GM19468 (cell line): Measurements from ENCODE around the gene NKIRAS1.

Experiments used
- ATAC-seq: cut with Tn5 transposase; IDR thresholded peaks from one replicate; pipeline ENCODE4 v1.9.1; 2021; ENCODE audit warnings: mild to moderate bottlenecking, moderate library complexity, moderate number of reproducible peaks; ENCODE audit not compliant: unreplicated experiment; ENCODE audit errors: extremely low read depth

The NKIRAS1 gene

DNA sequence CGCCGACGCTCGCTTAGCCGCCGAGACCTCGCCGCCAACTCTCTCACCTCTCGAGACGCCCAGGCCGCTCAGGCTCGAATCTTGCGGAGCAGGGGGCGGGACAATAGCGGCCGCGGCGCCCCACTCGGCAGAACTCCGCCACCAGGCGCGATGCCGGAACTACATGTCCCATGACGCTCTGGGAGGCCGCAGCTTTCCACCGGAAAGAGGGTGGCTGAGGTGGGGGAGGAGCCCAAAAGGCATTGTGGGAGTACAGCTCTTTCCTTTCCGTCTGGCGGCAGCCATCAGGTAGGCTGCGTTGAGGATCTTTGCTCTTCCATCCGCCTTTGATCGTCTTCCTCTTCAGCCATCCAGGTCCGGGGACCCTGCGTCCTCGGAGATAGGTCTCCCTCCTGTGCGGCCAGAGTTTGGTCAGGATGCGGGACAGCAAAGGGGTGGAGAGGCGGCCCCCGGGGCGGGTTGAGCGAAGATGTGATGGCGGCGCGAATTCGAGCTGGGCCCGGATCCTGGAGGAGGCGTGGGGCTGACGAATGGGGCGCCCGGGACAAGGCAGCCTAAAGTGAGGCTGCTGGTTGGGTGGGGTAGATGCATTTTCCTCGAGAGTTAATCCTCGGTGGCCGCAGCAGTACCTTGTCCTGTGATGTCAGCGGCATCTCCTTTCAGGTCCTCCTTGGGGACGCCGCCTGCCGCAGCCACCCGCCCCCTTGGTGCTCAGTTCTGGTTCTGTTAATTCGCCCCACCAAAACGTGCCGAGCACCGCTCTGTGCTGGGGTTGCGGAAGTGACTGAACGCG is at the start of gene NKIRAS1, which contains the start of gene RPL15:
Gene NKIRAS1, minus strand, starts transcription at position 105 of the 793 bp plus-strand sequence. CDS start 6,086 bp downstream, outside the sequence.
Gene RPL15, plus strand, starts transcription at position 247 of the 793 bp plus-strand sequence. CDS start 728 bp downstream, outside the sequence.
- peak; percentile 98 for ATAC-seq

DNA sequence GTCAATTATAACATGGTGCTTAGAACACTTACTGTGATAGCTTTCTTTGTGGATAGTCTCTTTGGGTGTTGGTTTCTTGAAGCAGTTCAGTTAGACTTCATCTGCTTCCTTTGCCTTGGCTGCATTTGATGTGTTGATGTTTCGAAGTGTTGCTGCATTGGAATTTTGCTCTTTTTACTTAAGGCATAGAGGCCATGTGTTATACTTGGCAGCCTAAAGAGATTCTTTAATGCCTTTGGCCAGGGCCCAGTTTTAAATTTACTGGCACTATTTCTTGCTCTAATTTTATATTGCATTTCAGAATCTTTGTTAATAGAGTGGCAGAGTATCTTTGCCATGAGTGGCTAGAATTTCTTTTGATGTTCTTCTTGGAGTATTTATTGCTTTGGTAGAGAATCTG is 49.5 kb upstream of the NKIRAS1 start:
- no peak for ATAC-seq

DNA sequence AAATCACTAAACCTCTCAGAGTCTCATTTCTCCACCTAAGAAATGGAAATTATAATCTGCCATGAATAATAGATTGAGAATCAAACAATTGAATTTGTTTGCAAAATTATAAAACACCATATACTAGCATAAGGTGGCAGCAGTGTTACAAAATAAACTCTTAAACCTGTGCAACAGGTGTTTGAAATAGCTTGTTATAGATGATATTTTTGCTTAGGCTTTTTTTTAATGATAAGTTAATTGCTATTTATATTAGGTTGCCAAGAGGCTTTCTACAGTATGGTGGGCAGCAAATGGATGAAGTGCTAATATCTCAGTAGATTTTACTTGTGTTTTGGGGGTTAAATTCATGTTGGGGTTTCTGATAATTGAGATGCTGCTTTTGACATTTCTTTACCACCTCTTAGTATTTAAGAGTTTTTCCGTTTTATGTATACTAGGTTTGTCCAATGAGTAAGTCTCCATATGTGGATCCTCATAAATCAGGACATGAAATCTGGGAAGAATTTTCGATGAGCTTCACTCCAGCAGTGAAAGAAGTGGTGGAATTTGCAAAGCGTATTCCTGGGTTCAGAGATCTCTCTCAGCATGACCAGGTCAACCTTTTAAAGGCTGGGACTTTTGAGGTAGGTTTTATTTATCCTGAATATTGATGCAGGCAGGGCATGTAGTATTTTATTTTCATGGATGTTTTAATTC is 47.9 kb upstream of the NKIRAS1 start:
- no peak for ATAC-seq

DNA sequence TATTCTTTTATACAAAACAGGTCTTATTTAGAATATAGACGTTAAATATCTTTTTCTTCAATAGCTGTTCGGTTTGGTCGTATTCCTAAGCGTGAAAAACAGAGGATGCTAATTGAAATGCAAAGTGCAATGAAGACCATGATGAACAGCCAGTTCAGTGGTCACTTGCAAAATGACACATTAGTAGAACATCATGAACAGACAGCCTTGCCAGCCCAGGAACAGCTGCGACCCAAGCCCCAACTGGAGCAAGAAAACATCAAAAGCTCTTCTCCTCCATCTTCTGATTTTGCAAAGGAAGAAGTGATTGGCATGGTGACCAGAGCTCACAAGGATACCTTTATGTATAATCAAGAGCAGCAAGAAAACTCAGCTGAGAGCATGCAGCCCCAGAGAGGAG is 45.1 kb upstream of the NKIRAS1 start:
- no peak for ATAC-seq

DNA sequence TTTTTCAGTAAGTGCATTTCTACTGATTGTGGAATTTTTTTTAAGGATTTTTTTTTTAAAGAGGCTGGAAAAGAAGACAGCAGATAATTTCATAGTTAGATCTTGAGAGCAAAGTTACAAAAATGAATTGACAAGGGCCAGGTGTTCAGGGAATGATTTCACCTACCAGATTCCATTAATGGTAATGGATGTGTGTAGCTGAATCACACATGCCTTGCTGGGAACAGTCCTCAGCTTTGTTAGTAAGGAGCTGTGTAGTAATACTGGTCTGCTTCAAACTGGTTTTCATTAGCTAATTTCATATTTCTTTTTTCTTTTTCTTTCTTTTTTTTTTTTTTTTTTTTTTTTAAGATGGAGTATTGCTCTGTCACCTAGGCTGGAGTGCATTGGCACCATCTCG is 44.3 kb upstream of the NKIRAS1 start:
- ATAC-seq: no peak

DNA sequence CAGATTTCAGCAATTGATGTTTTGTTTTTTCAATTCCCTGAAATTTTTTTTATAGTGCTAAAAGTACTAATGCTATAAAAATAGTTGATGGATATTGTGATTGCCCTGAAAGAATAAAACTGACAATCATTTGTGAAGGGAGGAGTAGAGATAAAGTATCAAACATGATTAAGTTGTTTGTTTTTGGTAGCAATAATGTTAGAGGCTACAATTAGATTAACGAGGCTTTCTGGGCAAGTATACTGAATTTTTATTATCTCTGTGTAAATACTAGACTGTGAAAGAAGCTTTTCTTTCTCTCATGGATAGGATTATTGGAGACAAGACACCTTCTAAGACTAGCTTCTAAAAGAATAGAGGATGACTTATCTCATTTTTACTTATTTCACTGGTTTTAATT is 43.9 kb upstream of the NKIRAS1 start:
- no peak for ATAC-seq

DNA sequence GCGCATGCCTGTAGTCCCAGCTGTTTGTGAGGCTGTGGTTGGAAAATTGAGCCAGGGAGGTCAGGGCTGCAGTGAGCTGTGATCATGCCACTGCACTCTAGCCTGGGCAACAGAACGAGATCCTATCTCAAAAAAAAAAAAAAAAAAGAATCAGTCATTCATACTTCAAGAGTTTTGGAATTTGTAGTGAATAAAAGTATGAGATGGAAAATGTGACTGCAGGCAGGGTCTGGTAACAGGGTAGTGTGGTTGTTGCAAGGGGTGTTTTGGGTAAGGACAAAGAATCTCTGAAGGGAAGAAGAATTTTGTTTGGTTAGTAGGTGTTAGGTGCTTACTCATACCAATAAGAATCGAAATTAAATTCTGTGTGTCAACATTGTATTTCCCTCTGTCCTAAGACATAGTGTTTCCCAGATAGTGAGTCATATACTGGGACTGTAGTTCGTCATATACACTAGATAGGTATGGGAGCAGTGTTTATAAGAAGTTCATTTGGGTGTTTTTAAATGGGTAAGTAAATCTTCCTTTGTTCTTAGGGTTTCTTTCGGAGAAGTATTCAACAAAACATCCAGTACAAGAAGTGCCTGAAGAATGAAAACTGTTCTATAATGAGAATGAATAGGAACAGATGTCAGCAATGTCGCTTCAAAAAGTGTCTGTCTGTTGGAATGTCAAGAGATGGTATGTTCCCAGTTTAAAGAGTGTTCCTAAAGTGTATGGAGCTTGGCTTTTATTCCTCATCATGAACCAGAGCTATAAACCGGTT is 42.5 kb upstream of the NKIRAS1 start:
- no peak for ATAC-seq

DNA sequence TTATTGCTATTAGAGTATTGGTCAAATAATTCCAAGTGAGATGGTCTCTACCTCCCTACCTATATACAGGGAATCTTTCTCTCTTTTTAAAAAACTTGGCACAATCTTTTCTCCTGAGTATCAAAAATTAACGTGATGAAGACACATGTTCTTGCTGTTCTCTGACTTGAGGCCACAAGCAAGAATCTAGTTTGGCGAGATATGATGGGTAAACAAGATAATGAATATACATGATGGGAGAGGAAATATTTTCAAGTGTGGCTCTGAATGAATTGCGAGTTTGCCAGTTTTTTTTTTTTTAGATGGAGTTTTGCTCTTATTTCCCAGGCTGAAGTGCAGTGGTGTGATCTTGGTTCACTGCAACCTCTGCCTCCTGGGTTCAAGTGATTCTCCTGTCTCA is 39.9 kb upstream of the NKIRAS1 start:
- no peak for ATAC-seq

DNA sequence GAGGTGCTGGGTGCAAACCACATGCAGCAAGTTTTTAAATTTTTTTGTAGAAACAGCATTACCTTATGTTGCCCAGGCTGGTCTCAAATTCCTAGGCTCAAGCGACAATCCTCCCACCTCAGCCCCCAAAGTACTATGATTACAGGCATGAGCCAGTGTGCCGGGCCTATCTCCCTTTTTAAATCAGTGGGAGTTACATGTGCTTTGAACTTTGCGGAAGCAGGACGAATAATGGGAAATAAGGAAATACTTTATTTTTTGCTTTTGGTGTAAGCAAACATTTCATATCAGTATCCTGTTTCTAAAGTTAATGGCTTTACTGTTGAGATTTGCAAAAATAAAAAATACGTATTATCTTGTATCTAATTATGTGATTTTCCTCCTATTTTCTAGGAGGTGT is 37.4 kb upstream of the NKIRAS1 start:
- ATAC-seq: no peak

DNA sequence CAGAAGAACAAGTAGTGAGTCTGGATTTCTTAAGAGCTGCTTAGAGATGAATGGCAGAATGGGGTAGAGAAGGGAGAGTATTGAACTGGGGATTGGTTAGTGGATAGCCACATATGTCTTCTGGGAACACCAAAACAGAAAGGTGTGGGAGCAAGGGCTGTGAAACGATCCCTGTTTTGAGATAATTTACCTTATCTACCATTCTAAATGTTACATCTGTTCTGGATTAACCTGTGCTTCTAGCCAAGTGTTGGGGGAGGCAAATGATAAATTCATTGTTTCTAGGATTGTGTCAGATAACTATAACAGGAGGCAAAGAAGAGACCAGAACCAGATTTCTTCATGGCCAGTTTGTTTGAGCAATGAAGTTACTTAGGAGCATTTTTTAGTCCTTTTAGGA is 36.7 kb upstream of the NKIRAS1 start:
- ATAC-seq: no peak

DNA sequence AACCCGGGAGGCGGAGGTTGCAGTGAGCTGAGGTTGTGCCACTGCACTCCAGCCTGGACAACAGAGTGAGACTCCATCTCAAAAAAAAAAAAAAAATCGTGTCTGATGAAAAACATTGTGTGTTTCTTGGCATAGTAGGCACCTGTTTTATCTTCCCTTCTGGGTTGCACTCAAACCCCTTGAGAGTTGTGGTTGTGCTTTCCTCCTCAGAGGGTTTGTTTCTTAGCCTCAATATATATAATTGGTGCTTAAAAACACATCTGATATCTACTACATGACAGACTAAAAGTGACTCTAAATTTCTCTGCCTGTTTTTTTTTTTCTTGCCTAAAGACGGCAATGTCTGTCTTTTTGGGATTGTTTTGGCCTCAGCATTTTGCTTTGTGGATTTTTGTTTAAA is 35.9 kb upstream of the NKIRAS1 start:
- ATAC-seq: peak; percentile 30

DNA sequence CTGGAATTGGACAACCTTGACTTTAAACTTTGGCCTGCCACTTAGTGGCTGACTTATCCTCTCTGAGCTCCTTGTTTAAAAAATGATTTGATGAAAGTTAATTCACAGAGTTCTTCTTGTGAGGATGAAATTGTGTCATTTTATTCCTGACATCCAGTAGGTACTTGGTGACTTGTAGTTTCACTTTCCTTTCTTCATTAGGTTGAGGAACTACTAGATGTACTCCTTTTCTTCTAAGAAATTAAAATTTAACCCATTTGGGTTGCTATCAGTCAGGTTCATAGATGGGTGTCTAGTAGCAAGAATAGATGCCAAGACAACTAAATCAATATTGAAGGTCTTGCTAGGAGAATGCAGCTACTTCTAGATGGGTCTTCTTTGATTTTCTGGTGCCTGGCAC is 33.5 kb upstream of the NKIRAS1 start:
- peak; percentile 11 for ATAC-seq

DNA sequence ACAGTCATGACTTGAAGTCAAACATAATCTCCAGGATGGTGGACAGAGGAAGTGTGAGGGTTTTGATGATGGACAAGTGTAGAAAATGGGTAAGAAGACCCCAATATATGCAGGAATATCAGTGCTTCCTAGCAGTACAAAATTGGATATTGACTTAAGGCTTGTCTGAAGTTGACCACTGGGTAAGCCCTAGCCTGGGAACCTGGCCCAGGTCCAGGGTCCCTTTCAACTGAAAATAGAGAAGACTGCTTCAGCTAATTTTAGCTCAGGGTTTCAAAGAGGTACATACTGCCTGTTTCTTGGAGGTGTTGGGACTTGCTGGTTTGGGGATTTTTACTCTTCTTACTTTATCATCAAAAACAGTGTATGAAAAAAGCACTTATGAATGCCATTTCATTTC is 33.0 kb upstream of the NKIRAS1 start:
- ATAC-seq: no peak

DNA sequence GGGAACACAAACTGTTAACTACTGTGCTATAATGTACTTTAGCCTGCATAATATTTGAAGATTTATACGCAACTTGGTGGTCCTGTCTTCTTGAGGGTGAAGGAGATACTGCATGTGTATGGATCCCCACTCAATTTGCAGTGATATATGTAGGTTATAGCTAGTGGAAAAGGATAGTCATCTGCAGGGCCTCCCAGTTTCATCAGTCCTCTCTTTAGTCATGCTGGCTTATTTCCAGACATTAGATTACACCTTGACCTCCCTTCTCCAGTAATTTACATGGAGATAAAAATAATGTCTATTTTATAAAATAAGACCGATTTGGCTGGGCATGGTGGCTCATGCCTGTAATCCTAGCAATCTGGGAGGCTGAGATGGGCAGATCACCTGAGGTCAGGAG is 32.0 kb upstream of the NKIRAS1 start:
- ATAC-seq: no peak

DNA sequence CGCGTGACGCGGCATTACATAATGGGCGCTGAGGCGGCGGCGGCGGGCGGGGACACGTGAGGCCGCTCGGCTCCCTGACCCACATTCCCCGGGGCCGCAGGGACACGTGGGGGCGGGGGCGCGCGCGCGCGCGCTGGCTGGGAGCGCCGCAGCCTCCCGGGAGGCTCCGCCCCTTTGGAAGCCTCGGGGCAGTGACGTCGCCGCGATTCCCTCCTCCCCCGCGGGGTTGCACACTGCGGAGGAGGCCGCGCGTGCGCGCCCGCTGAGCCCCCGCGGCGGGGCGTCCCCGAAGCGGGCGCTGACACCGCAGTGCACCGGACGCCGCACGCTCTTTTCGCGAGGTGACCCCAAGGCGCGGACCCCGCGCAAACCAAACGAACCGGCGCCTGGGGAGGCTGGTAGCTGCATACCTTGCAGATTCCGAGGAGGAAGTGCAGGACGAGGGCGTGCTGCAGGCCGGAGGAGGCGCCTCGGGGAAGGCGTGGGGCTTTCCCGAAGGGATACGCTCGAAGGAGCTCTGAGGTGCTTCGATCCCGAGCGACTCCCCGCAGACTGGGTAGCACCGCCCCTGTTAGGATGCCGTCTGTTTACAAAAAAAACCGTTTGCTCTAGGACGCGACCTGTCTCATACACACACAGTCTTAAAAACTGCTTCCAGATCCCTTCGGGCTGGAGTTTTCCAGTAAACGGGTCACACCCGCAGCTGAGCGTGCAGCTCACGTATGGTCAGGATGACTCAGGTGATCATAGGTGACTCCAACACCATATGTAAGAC is 29.3 kb upstream of the NKIRAS1 start:
- peak; percentile 54 for ATAC-seq

DNA sequence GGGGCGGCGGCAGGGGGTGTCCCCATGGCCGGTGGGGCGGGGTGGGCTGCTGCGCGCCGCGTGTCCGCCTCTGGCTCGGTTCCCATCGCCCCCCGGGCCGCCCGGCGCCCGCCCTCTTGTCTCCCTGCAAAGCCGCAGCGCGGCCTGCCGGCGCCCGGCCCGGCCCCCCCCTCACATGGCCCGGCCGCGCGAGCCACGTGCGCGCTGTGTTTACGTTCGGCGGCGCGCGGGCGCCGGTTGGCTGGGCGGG is 28.8 kb upstream of the NKIRAS1 start:
- no peak for ATAC-seq

DNA sequence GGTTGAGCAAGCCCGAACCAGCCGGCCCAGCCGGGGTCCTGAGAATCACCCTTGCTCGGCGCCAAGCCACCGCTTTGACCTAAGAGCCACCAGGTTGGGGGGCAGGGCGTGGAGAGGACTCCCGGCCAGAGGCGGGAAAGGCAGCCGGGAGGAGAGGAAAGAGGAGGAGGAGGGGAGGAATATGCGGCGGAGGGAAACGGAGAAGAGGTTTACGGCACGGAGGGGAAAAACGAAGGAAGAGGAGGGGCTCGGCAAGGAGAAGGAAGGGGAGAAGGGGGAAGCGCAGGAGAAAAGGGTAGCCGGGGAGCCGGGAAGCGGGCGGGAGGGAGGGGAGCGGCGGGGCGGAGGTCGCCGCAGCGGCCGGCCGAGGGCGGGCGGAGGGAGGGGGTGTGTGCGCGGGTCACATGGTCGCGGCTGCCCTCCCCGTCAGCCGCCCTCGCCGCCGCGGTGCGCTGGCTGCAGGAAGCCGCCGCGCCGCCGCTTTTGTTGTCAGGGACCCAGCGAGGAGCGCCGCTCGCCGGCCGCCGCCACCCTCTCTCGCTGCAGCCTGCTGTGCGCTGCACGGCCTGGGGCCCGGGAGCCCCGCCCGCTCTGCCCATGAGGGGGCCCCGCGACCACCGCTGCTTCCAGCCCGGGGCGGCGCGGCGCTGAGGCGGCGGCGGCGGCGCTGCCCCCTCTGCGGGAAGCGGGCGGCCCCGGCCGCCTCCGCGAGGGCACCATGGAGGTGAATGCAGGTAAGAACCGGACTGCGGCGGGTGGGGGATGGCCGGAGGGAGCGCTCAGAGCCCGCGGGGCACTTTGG is 28.3 kb upstream of the NKIRAS1 start, which contains the start of gene NR1D2:
Gene NR1D2, plus strand, starts transcription at position 426 of the 802 bp plus-strand sequence. Its CDS starts 293 bp downstream, at position 719.
- peak; percentile 31 for ATAC-seq

DNA sequence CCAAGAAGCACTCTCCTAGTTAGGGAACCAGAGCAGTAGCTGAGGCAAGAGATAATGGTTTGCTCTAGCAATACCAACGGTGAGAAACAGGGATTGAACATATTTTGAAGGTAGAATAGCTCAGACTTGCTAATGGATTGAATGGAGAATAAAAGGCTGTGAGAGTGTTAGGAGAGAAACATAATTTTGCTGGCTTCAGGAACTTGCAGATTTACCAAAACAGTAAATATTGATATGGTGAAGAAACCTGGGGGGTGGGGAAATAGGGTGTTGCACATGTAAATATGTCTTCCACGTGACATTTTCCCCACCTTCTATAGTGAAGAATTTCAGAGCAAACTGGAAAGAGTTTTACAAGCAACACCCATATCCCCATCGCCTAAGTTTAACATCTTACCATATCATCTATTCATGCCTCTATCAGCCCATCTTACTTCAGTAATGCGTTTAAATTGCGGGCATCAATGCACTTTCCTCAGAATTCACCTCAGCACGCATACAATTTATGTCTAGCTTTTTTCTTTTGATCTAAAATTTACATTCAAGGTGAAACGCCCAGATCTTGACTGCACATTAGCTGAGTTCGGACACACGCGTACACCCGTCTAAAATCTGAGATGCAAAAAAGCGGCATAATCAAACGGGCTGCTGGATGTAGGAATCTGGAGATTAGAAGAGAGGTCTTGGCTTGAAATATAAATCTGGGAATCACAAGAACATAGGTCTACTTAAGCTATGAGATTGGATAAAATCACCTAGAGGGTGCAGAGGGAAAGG is 27.4 kb upstream of the NKIRAS1 start:
- no peak for ATAC-seq

DNA sequence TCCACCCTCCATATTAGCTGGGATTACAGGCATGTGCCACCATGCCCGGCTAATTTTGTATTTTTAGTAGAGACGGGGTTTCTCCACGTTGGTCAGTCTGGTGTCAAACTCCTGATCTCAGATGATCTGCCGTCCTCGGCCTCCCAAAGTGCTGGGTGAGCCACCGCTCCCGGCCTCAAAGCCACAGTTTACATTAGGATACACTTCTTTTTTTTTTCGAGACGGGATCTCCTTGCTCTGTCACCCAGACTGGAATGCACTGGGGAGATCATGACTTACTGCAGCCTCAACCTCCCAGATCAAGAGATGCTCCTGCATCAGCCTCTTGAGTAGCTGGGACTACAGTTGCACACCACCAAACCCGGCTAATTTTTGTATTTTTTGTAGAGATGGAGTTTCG is 25.8 kb upstream of the NKIRAS1 start:
- no peak for ATAC-seq
